ENCODE data around the gene PCDHB11.
"Not testable (repeated sequence)": the region's sequence is repeated elsewhere in the genome, so short reads cannot be mapped to it uniquely, and the experiment has no call there.

PCDHB11 gene

GRCh38 chr5:141215504-141215903 lies 16.1 kb downstream of the PCDHB11 start:
- not testable (repeated sequence) for H3K27ac ChIP-seq, H3K36me3 ChIP-seq, H3K4me1 ChIP-seq, H3K4me2 ChIP-seq, H3K4me3 ChIP-seq, H3K9ac ChIP-seq, H4K20me1 ChIP-seq, H3K27me3 ChIP-seq
- H3K9me3 ChIP-seq (replicated peaks in 1 of 11) = peaks cover 45 to 78% (median 52%) of the 10 kb centered on the region in 11 experiments

- H4K20me1 ChIP-seq, H3K27ac ChIP-seq, H3K9ac ChIP-seq, H3K27me3 ChIP-seq, H3K36me3 ChIP-seq, H3K4me3 ChIP-seq, H3K4me1 ChIP-seq, H3K4me2 ChIP-seq: not testable (repeated sequence)
- H3K9me3 ChIP-seq (replicated peaks in 1 of 11) = peaks cover 40 to 73% (median 49%) of the 10 kb centered on the region in 11 experiments
Measured at GRCh38 chr5:141216035-141216434, 16.6 kb downstream of the PCDHB11 start.

DNA sequence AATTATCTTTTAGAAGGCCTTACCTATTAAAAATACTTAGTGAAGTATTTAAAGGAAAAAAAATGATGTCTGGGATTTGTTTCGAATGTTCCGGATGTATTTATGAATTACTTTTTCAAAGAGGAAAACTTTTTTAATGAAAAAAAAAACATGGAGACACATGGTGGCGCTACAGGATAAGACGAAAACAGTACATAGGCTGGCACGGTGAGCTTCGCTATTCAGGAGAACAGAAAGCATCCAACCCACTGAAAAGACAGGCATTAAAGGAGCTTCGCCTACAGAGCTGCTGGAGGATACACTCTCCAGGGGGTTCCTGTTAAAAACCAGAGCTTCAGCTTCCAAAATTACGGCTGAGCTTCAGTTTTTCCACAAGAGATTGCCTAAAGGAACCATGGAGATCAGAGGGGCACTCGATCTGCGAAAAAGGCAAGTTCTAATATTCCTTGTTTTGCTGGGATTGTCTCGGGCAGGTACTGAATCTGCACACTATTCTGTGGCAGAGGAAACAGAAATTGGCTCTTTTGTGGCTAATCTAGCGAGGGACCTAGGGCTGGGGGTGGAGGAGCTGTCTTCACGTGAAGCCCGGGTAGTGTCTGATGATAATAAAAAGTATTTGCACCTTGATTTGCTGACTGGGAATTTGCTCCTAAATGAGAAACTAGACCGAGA lies 23.8 kb downstream of the PCDHB11 start, which contains the start of gene PCDHB14:
Gene PCDHB14 (plus strand): TSS at position 232 of the 672 bp plus-strand sequence. CDS start 163 bp downstream, at position 395.
- H3K36me3 ChIP-seq = peaks cover 0 to 10% (median 0%) of the 10 kb centered on the region in 11 experiments; a peak in 1 of 22 replicates
- H3K4me1 ChIP-seq = peaks cover 0 to 10% (median 0%) of the 10 kb centered on the region in 10 experiments; a peak in 7 of 20 replicates
- peak within 1 kb of the TSS; percentile 49 to 75 (median 64); a peak in 21 of 22 replicates for H3K9ac ChIP-seq
- H3K27ac ChIP-seq = peak within 1 kb of the TSS in 4 of 11 experiments; percentile 12 to 18 (median 16); a peak in 3 of 22 replicates
- no peaks in the 10 kb centered on the region for H4K20me1 ChIP-seq
- H3K4me3 ChIP-seq = peak within 1 kb of the TSS; percentile 43 to 61 (median 54)
- no peak for TF ChIP-seq Cebpa-rat (IDR thresholded peaks at IDR 0.05)
- H3K27me3 ChIP-seq = no peaks in the 10 kb centered on the region
- peaks cover 40 to 61% (median 48%) of the 10 kb centered on the region in 11 experiments for H3K9me3 ChIP-seq (replicated peaks in 1 of 11)
- peak within 1 kb of the TSS; percentile 69 to 86 (median 77) for H3K4me2 ChIP-seq

GRCh38 chr5:141224844-141225243 lies 25.4 kb downstream of the PCDHB11 start:
- H3K9ac ChIP-seq, H4K20me1 ChIP-seq, H3K4me1 ChIP-seq, H3K27ac ChIP-seq, H3K27me3 ChIP-seq, H3K4me3 ChIP-seq, H3K36me3 ChIP-seq, H3K4me2 ChIP-seq: not testable (repeated sequence)
- H3K9me3 ChIP-seq (replicated peaks in 1 of 11) = peaks cover 28 to 55% (median 39%) of the 10 kb centered on the region in 11 experiments

DNA sequence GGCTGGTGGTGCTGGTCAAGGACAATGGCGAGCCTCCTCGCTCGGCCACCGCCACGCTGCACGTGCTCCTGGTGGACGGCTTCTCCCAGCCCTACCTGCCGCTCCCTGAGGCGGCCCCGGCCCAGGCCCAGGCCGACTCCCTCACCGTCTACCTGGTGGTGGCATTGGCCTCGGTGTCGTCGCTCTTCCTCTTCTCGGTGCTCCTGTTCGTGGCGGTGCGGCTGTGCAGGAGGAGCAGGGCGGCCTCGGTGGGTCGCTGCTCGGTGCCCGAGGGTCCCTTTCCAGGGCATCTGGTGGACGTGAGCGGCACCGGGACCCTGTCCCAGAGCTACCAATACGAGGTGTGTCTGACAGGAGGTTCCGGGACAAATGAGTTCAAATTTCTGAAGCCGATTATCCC lies 26.0 kb downstream of the PCDHB11 start:
- H3K4me1 ChIP-seq, H3K36me3 ChIP-seq, H4K20me1 ChIP-seq, H3K27ac ChIP-seq, H3K4me3 ChIP-seq, H3K4me2 ChIP-seq, H3K27me3 ChIP-seq, H3K9ac ChIP-seq: not testable (repeated sequence)
- H3K9me3 ChIP-seq (replicated peaks in 1 of 11) = peaks cover 32 to 55% (median 44%) of the 10 kb centered on the region in 11 experiments

DNA sequence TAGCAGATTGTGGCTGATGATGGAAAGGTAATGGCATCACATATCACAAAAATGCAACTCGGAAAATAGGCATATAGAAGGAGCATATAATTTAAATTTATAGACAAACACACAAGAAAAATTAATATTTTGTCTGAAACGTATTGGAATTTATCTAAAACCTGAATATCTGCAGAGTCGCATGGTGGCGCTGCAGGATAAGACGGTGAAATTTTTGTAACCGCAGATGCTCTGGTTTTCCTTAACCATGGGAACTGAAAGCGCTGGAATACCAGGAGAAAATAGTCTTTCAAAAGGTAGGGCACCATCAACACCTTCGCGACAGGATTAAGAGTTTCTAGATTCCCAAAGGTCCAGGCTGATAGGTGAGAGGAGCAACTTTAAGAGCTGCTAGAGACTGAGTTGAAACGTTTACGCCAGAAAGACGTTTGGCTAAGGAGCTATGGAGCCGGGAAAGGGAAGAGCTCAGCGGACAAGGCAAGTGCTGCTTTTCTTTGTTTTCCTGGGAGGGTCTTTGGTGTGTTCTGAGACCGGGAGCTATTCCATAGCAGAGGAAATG lies 34.8 kb downstream of the PCDHB11 start:
- Histone ChIP-seq H3K4me2 (no peak overlapping the region), H4K20me1 (no peaks in the 10 kb centered on the region), H3K27ac (no peak overlapping the region), H3K27me3 (no peaks in the 10 kb centered on the region), H3K9ac (no peak overlapping the region), H3K4me3 (no peak overlapping the region), H3K36me3 (no peaks in the 10 kb centered on the region; a peak in 4 of 22 replicates), H3K4me1 (no peaks in the 10 kb centered on the region), H3K9me3 (replicated peaks in 1 of 11) (peaks cover 80 to 97% (median 89%) of the 10 kb centered on the region in 11 experiments)
- TF ChIP-seq Cebpa-rat (IDR thresholded peaks at IDR 0.05) = no peak

- H3K9ac ChIP-seq, H3K4me1 ChIP-seq, H3K4me3 ChIP-seq, H3K36me3 ChIP-seq, H3K27ac ChIP-seq, H3K27me3 ChIP-seq, H4K20me1 ChIP-seq, H3K4me2 ChIP-seq: not testable (repeated sequence)
- H3K9me3 ChIP-seq (replicated peaks in 1 of 11) = peaks cover 88 to 100% (median 97%) of the 10 kb centered on the region in 11 experiments
Measured at GRCh38 chr5:141235922-141236321, 36.5 kb downstream of the PCDHB11 start.

GRCh38 chr5:141236516-141237313 lies 37.3 kb downstream of the PCDHB11 start:
- Histone ChIP-seq H3K9me3 (replicated peaks in 1 of 11) (peaks cover 92 to 100% (median 99%) of the 10 kb centered on the region in 11 experiments), H3K9ac (no peak overlapping the region), H3K27ac (no peak overlapping the region), H3K4me3 (no peak overlapping the region; a peak in 1 of 20 replicates), H3K27me3 (no peaks in the 10 kb centered on the region), H3K4me1 (no peaks in the 10 kb centered on the region), H3K4me2 (no peak overlapping the region), H3K36me3 (no peaks in the 10 kb centered on the region; a peak in 4 of 22 replicates), H4K20me1 (no peaks in the 10 kb centered on the region)
- TF ChIP-seq Cebpa-rat (IDR thresholded peaks at IDR 0.05) = no peak

GRCh38 chr5:141241496-141241895 lies 42.1 kb downstream of the PCDHB11 start:
- Histone ChIP-seq H3K9me3 (replicated peaks in 1 of 11) (peaks cover 88 to 100% (median 99%) of the 10 kb centered on the region in 11 experiments), H3K36me3 (peaks cover 0 to 3% (median 0%) of the 10 kb centered on the region in 11 experiments; a peak in 2 of 22 replicates), H3K4me2 (no peak overlapping the region), H3K9ac (no peak overlapping the region), H3K27ac (no peak overlapping the region), H3K4me1 (no peaks in the 10 kb centered on the region), H4K20me1 (no peaks in the 10 kb centered on the region), H3K27me3 (no peaks in the 10 kb centered on the region), H3K4me3 (no peak overlapping the region; a peak in 2 of 20 replicates)
- no peak for TF ChIP-seq Cebpa-rat (IDR thresholded peaks at IDR 0.05)

All from BLaER1 treated with 17β-estradiol and CSF1 and Interleukin-3, amounts not matched to agents 10 nM and 100 nM (cell line).